Lower lobe of right lung (tissue), 2 donors: ENCODE measurements around the gene P2RY6. TPM values are rescaled to one million over a fixed set of nuclear protein-coding genes. Genes with fewer than 3 reads are reported as not detected.
A peak's percentile ranks its signal among the peaks of the same experiment; 100 is the strongest.

Source experiments
- ATAC-seq, 2 donors: fragments of 200-7000 bp; cut with Tn5 transposase; one replicate each; pipeline ENCODE4 v1.9.1; 2020 to 2022; ENCODE audit warnings: mild to moderate bottlenecking in 2 of 2, moderate library complexity in 2 of 2
- DNase-seq: peaks from one replicate; pipeline ENCODE4 v3.0.0-alpha.2; 2020
- H3K27ac ChIP-seq: fragments of 200-600 bp; one replicate; pipeline ENCODE4 v1.8.0; 2022
- H3K27me3 ChIP-seq: fragments of 200-600 bp; one replicate; pipeline ENCODE4 v1.8.0; 2022; ENCODE audit warnings: low read depth
- H3K36me3 ChIP-seq: fragments of 200-600 bp; one replicate; pipeline ENCODE4 v1.8.0; 2022; ENCODE audit warnings: mild to moderate bottlenecking
- H3K4me1 ChIP-seq: fragments of 200-600 bp; one replicate; pipeline ENCODE4 v1.8.0; 2022
- H3K4me3 ChIP-seq: fragments of 200-600 bp; one replicate; pipeline ENCODE4 v1.8.0; 2022; ENCODE audit warnings: mild to moderate bottlenecking
- H3K9me3 ChIP-seq: fragments of 200-600 bp; one replicate; pipeline ENCODE4 v1.8.0; 2022
- CTCF ChIP-seq: fragments of 200-600 bp; IDR thresholded peaks from one replicate; pipeline ENCODE4 v1.8.0; 2022; ENCODE audit warnings: antibody characterized with exemption, mild to moderate bottlenecking
- intact Hi-C: fragments of 100-400 bp; cut with DNase I; formaldehyde crosslinking; loops from one replicate; pipeline ENCODE4 v1.11.0; 2022
- total RNA-seq: library from RNA; stranded (reverse); fragmentation: NEBNext Ultra II Directional; extraction: Animal tissue kit (Norgen Biotek cat#: 25700); gene quantifications from one replicate; pipeline ENCODE4 v1.2.1, GENCODE V29; 2021
- donor health status: DM: no; HTN: yes; CAD: no; lungs with severe emphysema.

Gene P2RY6
- total RNA-seq, 1 donor from 2014 or later: 3.6 TPM

- intact Hi-C loops: no loop called here
- Histone ChIP-seq H3K27me3 (no peaks in the 10 kb centered on the region), H3K36me3 (no peaks in the 10 kb centered on the region), H3K4me1 (peaks cover 100% of the 10 kb centered on the region), H3K27ac (peak overlapping the region; percentile 79), H3K4me3 (no peak overlapping the region), H3K9me3 (no peaks in the 10 kb centered on the region)
- ATAC-seq: peak; percentile 65 to 68
- no peak for TF ChIP-seq CTCF
- DNase-seq: no peak
Observed at GRCh38 chr11:73318501-73319011, 46.4 kb downstream of the P2RY6 start.

- H3K9me3 ChIP-seq: no peaks in the 10 kb centered on the region
- no peak for ATAC-seq
- H3K36me3 ChIP-seq: no peaks in the 10 kb centered on the region
- peak overlapping the region; percentile 68 for H3K27ac ChIP-seq
- intact Hi-C loops: no loop called here
- no peak for TF ChIP-seq CTCF
- DNase-seq: no peak
- no peaks in the 10 kb centered on the region for H3K27me3 ChIP-seq
- H3K4me3 ChIP-seq: no peak overlapping the region
- peaks cover 100% of the 10 kb centered on the region for H3K4me1 ChIP-seq
Observed at GRCh38 chr11:73320763-73321603, 48.8 kb downstream of the P2RY6 start.

GRCh38 chr11:73321604-73322381, 49.7 kb downstream of the P2RY6 start:
- intact Hi-C loops: no loop called here
- Histone ChIP-seq H3K9me3 (no peaks in the 10 kb centered on the region), H3K27me3 (no peaks in the 10 kb centered on the region), H3K36me3 (no peaks in the 10 kb centered on the region), H3K4me1 (peaks cover 92% of the 10 kb centered on the region), H3K27ac (peak overlapping the region; percentile 68), H3K4me3 (no peak overlapping the region)
- ATAC-seq (peak in 1 of 2 donors; percentile 4), DNase-seq (peak; percentile 62)
- TF ChIP-seq CTCF: no peak

GRCh38 chr11:73322382-73323306, 50.5 kb downstream of the P2RY6 start:
- no peak for ATAC-seq
- no peak overlapping the region for H3K4me3 ChIP-seq
- no peaks in the 10 kb centered on the region for H3K27me3 ChIP-seq
- DNase-seq: no peak
- intact Hi-C loops: no loop called here
- no peaks in the 10 kb centered on the region for H3K36me3 ChIP-seq
- TF ChIP-seq CTCF: no peak
- H3K9me3 ChIP-seq: no peaks in the 10 kb centered on the region
- peaks cover 89% of the 10 kb centered on the region for H3K4me1 ChIP-seq
- peak overlapping the region; percentile 68 for H3K27ac ChIP-seq

- DNase-seq (peak; percentile 66), ATAC-seq (peak; percentile 63 to 64)
- Histone ChIP-seq H3K4me1 (peaks cover 81% of the 10 kb centered on the region), H3K27ac (peak overlapping the region; percentile 68), H3K36me3 (no peaks in the 10 kb centered on the region), H3K4me3 (no peak overlapping the region), H3K27me3 (no peaks in the 10 kb centered on the region), H3K9me3 (no peaks in the 10 kb centered on the region)
- intact Hi-C loops: no loop called here
- TF ChIP-seq CTCF: no peak
Observed at GRCh38 chr11:73323464-73323863, 51.3 kb downstream of the P2RY6 start.
